Measurements from ENCODE around the gene VPS41.

Gene VPS41

DNA sequence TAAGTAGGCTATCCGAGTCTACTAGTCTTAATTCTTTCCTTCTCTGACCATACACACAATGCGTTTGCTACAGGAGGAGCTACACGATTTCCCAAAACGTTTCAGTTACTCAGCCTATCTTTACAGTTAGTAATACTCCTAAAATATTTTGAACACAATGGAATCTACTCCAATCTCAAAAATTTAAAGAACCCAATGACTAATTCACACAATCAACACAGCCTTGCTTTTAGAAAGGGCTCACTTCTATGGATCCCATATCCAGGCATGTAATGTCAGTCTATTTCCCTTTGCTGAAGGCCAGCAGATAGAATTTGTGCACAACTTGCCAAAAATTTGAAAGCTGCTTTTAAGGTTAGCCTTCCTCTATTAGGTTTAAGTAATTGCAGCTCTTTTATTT, 107.2 kb downstream of the VPS41 start:
- no peak for DNase-seq

DNA sequence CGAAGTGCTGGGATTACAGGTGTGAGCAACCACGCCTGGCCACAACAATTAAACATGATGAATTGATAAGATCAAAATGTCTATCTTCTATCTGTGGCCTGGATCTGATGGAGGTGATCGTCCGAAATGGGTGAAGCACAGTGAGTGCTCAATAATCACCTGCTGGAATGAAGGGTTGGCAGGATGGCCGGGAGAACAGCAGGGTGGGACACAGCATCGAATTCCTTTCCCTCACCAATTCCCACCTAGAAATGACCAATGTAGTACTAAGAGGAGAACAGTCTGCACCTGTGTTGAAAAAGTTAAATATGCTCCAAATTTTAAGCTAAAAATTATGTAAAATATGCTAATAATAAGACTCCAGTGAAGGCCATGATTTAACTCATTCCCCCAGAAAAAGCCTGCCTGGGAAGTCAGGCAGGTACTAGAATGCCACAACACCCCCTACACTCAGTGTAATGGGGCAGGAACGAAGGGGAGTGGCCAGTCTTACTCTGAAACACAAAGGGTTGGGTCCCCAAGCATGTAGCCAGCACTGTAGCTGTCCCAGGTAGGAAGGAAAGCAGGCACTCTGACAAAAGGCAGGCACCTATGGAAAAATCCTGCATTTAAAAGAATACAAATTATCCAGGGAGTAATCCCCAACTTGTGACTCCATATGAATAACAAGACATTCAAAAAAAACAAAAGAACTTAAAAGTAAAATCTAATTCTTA, 110.3 kb downstream of the VPS41 start:
- no peak for DNase-seq

DNA sequence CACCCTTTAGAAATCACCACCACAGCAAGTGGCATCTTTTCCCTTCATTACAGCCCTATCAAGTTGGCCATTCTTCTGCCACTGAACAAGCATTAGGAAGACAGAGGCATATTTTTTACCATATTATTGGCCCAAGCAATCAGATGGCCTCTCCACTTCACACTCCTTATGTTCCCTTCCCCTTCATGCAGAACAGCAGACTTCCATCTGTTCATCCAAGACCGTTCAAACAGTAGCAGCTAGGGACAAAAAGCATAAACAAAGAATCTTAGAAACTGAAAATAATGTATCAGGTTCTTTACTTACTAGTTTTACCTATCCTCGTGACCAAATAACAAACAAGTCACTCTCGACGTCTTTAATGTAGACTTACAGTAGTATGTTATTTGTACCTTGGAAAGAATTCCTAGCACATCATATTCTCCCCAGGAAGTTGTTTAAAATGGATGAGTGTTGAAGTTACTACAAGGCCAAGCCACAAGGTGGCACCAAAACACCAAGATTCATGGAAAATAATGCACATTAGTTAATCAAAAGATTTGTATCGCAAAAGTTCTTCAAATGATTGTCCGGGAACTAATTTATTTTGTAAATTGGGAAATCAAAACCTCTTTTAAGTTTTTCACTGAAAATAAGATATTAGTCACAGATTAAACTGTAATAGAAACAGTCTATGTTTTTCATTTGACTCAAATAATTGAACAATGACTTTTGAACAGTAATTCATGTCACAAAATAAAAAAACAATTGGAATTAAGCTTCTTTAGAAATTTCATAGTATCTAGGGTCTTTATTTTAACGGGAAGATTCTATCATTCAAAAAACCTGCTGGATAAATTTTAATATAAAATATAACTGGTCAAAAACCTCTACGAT, 112.1 kb downstream of the VPS41 start:
- peak; percentile 29 for DNase-seq

DNA sequence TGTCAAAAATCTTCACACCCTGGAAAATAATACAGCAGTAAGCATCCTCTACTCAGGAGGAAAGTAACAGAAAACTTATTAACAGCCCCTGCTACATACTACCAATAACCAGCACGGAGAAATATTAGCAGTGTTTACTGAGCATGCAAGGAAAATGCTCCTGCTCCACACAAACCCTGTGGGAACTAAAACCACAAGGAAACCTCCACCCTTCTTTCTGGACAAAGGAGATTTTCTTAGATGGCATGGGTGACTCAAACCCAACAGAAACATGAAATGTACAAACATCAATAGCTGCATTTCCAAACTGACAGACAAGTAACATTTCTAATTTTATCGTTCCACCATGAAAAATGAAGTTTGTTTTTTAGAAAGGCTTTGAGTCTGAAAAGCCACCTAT, 113.4 kb downstream of the VPS41 start:
- DNase-seq, result no peak

DNA sequence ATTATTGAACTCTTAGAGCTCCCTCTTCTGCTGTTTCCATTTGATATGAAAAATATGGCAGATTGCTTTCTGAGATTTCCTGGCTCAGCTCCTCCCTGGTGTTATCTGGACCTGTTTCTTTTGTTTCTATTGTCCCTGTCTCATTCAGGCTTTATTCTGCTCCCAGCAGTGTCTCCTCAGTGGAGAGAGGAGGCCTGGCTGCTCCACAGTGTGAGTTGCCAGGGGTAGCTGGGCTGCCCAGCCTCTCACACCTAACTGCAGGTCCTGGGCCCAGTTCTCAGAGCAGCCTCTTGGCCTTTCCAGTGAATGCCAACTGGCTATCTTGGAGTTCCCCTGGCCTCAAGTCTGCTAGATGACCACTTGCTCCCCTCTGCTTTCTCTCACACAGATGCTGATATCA, 127.0 kb downstream of the VPS41 start:
- DNase-seq, result no peak

DNA sequence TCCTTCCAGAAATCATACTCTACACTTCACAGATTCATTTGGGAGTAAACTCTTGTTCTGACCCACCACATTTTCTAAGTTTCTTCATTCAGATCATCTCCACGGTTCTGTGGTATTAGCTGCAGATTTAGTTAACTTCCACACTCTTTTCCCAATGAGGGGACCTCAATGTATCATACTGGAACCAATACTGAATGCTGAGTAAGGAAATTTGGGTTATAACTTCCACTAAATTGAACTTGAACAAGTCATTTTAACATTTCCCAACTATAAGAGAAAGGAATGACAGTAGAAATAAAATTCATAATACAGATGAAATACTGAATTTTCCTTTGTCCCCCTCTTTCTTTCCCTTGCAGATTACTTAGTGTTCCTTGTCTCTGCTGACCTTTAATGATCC, 131.4 kb downstream of the VPS41 start:
- DNase-seq, result no peak

DNA sequence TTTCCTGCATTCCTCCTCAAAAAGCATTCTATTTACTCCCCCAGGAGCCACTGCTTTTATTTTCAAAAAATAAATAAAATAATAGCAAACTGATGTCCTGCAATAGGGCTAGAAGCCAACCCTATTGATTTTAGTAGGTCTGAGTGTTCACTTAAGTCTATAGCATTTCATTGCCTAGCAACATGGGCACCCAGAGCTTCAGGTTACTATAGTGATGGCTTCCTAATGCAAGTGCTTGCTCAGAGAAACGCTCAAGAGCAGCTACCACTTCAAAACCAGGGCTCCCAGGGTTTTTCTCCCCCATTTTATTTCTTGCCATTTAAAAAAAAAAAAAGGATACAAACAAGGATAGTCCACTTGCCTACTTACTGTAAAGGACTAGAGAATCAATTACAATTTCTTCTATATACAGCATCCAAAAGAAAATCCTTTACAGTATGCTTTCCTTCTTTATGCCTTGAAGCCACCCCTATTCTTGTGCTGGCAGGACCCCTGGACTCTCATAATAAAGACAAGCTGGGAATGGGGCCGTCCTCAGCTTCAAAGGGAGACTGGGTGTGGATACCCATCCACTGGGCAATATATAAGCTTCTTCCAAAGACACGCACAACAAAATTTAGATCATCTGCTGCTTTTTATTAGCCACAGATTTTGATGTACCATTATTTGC, 133.3 kb downstream of the VPS41 start:
- DNase-seq, result no peak

DNA sequence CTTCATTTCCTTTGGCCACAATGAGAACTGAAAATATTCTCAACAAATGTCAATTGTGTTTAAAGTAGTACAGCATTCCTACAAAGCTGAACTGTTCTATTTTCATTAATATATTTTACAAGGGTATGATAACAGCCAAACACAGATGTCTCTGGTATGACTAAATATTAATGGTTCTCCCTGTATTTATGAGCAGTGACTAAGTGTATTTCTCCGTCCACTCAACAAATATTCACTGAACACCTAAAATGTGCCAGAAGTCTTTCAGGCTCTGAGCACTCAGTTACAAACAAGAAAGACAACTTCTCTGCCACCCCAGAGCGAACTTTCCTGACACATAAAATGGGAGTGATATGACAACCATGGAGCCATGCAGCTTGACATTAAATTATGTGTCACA, 135.6 kb downstream of the VPS41 start:
- DNase-seq, result no peak

DNA sequence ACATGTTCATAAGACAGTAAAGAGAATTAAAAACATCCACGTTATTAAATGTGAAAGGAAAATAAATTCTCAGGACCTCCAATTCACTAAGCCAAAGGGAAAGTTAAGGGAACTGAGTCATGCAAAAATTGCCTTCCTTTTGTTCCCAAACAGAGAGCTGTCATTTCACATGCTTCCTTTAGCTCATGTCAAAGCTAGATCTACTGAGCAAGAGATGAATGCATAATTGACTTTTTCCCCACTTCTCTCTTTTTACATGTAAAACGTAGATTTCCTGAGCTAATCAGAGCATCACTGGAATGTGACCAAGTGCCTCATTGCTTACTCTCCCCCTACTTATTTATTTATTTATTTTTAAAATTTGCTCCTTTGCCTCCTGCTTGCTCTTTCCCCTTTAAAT, 148.8 kb downstream of the VPS41 start:
- no peak for DNase-seq

DNA sequence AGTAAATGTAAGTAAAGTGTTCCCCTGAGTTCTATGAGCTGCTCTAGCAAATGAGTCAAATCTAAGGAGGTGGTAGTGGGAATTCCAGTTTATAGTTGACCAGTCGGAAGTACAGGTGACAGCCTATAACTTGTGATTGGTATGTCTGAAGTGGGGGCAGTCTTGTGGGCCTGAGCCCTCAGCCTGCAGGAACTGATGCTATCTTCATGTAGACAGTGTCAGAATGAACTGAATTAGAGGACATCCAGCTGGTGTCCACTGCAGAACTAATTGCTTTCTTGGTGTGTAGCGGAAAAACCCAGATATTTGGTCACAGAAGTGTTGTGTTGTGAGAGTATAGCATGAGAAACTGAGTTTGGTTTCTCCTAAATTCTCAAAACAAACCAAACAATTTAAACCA, 150.0 kb downstream of the VPS41 start:
- DNase-seq, result no peak

DNA sequence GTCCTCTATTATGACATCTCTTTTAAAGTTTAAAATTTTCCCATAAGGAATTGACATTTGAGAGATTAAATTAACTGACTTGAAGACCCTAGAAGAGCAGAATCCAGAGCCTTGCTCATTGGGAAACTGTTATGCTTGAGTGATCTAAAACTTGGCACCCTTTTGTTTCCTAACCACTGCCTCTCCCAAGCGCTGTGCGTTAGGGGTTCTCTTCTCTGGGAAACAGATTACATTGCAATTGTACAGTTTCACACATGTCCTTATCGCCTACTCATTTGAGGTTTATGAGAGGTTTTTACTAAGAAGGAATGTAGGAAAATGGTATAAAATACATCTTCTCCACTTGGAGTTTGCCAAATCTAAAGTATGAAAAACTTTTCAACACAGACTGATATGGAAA, 151.1 kb downstream of the VPS41 start:
- no peak for DNase-seq

DNA sequence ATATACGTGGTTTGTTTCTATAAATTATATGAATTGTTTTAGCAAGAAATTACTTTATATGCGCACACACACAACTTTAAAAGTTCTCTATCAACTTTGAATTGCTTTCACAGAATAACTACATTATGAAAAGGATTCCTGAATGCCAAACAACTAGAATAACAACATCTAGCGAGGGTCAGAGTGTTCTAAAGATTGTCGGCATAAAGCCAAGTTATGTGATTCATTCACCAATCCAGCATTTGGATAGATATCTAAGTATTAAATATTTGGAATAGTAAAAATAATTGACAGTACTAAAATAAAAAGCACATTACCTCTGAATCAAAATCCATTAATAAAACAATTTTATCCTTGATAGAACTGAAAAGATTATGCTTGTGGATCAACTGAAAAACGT, 152.5 kb downstream of the VPS41 start:
- no peak for DNase-seq

DNA sequence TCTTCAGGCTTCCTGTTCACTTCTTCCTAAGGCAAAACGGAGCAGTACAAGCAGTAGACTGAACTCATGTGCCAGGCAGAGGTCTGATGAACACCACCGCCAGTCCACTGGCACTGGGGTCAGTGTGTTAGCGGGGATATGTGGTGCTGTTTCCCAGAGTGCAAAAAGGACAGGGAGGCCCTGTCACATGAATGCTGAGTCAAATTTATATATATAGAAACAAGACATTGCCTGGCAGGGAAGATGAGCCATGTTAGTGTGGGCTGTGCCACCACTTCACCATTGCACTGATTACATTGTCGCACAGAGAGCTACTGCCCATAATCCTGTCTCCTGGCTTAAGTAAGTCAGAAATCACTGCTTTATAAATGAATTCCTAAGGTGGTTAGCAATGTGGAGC, 155.6 kb downstream of the VPS41 start:
- DNase-seq, result no peak

DNA sequence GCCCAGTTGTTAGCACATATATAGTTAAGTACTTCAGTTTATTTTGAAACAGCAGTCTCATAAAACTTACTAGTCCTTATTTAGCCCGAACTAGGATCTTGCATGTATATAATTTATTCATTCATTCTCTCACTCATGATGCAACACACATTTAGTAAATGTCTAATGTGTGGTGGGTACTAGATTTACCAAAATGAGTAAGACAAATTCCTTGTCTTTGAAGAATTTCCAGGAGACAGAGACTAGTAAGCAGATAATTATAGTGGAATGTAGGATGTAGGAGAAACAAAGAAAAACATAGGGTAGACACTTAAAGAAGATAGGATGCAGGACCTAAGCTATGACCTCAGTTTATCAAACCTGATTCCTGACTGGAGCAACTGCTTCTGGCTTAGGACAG, 157.6 kb downstream of the VPS41 start:
- DNase-seq, result no peak

DNA sequence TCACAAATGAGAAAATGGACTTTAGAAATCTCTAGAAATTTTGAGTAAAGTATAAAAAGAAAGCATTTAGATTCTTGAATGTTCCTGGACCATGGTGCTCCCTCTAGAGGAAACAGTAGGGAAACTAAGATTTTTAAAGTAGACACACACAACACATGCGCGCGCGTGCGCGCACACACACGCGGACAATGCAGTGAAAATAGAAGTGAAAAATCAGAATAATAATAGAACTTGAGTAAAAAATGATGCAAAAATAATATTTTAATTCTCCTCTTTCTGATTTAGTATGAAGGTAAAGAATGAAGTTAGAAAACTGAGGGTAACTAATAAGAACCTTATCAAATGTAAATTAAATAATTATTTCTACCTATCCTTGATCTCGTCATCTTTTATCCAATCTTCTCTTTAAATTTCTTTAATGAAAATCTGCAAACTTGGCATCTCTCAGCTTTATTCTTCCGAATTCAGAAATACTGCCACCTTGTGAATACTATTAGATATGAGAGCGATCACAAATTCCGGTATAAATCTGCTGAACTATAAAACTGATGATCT, 160.9 kb downstream of the VPS41 start:
- DNase-seq, result no peak

DNA sequence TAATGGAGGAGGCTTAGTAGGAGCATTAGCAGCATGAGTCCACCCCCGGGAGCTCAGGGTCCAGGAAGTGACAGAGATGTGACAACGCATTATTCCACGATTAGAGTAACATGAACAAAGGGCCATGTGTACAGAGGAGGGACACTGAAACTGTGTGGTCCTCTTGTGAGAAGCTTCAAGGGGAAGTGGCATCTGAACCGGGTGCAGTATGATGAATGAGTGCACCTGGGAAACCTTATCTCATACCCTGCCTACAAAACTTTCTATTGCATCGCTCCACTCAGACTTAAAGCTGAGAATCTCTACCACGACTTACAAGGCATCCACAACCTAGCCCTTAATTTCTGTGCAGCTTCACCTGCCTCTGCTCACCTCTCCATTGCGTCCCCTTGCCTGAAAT, 162.6 kb downstream of the VPS41 start:
- DNase-seq, result no peak

DNA sequence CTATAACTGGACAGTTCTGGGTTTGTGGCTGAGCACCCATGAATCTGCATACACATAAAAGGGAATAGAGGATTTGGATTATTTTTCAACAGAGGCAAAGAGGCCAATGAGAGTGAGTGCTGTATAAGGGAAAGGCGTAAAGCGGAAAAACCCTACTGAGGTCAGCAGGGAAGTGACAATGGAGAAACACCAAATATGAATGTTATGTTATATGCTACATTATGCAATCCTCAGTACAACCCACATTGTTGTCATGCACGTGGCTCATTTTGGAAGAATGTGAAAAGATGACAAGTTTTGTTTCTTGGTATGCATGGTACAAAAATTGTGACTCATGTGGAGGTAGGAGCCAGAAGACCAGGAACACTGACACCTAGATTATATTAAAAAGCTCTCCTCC, 164.2 kb downstream of the VPS41 start:
- no peak for DNase-seq

DNA sequence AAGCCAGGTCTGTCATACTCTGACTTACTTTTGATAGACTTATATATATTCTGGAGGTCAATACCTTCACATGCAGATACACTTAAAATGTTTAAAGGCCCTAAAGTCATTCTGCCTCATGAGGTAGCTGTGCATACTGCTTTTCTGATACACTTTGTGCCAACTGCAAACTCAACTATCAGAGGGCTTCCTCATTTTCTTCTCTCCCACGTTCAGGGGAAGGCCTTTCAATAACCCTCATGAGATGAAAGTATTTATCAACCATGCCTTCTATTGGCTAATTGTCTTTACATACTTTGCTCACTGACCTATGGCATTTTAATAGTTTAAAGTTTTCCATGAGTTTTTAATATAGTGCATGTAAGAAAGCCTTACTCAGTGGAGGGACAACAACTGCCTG, 165.1 kb downstream of the VPS41 start:
- DNase-seq, result no peak

DNA sequence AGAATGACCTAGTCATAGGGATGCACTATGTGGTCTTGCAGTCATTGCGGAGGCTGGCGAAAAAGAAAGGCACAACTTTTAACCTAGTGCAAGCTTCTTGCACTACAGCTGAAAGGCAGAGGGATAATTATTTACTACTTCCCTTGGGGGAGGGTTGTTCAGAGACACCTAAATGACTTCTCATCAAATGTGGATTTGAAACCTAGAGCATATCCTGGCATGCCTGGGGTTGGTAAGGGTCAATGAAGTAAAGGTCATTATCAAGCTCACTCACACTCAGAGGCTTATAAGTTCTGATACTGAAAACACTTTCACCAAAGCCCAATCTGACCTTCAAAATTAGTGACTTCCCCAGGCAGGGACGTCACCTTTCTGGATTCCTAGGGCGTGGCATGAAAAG, 168.9 kb downstream of the VPS41 start:
- DNase-seq, result no peak

DNA sequence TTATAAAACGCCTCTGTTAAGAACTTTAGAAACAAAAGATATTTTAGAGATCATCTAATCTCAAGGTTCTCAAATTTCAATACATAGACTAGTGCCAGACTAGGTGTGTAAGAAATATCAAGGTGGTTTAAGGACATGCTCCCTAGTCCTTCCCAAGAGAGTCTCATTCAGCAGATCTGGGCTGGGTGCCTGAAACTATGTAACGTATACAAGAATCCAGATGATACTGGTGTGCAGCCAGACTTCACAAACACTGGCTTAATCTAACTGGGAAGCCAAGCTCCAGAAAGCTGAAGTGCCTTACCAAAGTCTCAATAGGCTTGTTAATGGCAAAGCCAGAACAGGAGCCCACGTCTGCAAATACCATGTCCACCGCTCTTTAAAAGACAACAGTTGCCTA, 172.9 kb downstream of the VPS41 start:
- DNase-seq, result no peak

DNA sequence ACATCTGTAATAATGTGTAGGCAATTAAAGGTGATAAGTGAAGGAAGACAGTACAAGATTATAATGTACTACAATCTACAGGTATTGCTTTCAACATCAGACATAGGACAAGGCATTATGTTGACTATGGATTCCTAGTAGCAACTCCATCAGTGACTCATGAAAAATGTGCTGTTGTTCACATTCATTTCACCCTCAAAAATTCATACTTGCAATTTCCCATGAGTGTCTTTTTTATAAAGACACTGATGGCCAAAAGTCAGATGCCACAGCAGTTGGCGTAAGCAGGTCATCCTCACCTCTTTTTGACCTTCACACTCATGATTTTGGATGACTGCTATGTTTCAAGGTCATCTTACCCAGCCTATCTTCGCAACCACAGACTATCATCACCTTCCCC, 177.8 kb downstream of the VPS41 start:
- no peak for DNase-seq

DNA sequence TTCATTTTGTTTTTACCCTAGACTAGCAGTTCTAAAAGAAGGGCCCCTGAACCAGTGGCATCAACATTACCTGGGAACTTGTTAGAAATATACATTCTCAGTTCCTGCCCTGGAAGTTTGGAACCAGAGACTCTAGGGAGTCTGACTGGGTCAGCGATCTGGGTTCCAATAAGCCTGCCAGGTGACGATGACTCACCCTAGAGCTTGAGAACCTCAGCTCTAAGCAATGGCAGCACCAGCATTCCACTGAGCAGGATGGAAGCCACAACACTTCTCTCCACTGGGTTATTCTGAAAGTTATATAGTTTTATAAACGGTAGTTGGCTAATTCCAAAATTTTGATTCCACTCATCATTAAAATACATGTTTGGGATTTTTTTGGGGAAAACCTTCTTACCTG, 180.8 kb downstream of the VPS41 start:
- DNase-seq, result no peak

DNA sequence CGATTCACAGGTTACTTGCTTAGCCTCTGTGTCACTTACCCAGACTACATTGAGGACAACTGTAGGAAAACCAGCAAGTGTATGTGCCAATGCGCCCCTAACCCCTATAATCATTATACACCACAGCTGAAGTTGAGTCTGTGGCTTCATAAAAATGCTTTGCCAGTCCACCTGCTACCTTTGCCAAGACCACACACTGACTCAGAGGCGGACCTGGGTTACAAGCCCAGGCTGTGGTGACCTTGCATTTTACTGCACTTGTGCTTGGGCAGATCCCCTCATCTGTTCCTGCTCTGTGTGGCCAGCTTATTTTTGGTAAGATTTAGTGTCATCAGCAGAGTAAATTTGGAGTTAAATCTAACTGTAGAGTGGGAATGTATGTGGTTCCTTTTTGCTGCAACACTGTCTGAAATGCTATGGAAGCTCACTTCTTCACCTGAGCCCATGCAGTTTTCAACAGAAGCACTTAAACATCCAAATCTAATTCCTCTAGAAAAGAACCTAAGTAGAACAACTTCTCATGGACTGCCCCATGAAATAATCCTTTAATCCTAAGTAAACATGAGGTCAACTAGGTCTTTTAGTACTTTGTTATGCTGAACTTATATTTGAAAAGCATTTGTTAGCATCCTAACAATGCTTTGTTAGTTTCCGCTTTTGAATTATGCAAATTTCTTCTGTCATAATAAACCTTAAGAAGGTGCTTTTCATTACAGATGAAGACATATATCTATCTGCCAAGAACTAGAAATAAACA, 181.6 kb downstream of the VPS41 start:
- no peak for DNase-seq
